SH-SY5Y (cell line): ENCODE measurements around the gene MEIS2.

Experiments
- GATA2 ChIP-seq: IDR thresholded peaks from 2 replicates; pipeline ENCODE4 v1.6.1; 2011; ENCODE audit warnings: mild to moderate bottlenecking, low read depth, low read length
- GATA3 ChIP-seq: IDR thresholded peaks from 2 replicates; pipeline ENCODE4 v1.6.1; 2011; ENCODE audit warnings: low read depth, mild to moderate bottlenecking, low read length, moderate library complexity

DNA sequence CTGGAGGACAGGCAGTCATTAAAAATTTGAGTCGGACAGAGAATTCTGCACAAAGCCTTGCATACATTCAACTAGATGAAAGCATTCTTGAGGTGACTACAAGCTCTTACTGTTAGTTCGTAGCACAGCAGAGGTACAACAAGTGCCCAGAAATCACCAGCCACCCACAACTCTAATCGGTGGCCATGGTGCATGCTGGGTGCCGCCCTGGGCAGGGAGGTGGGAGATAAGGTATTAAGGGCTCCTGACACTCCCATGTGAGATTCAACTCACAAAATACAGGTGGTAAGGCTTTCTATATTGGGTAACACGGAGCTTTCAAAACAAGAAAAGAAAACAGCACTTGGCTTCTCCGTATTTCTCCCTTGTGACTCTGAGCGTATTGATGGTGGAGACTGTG, 66.0 kb downstream of the MEIS2 start:
- TF ChIP-seq GATA2, result no peak
- TF ChIP-seq GATA3, result no peak
